Calu3 (cell line): ENCODE results near the gene CDRT4. TPM values are rescaled to one million over a fixed set of nuclear protein-coding genes. Genes with fewer than 3 reads are reported as not detected.

Source experiments
- BruUV-seq: library from RNA; stranded (reverse); fragments of 400-500 nt; replicated peaks from 2 replicates; lab custom pipeline; 2021; lab: Mats Ljungman, UMichigan
- CTCF ChIA-PET: fragments of 300-600 bp; sonication (Branson Sonifier 250); formaldehyde crosslinking; loops from one replicate; lab custom pipeline; 2022; ENCODE audit warnings: antibody characterized with exemption; lab: Charles Lee
- DNase-seq: peaks from one replicate; pipeline ENCODE4 v3.0.0; 2022
- H3K27ac Mint-ChIP-seq: one replicate; pipeline ENCODE4 v1.8.0; 2022; ENCODE audit warnings: mixed read lengths; ENCODE audit not compliant: unreplicated experiment
- H3K27me3 Mint-ChIP-seq: one replicate; pipeline ENCODE4 v1.8.0; 2022; ENCODE audit warnings: mixed read lengths; ENCODE audit not compliant: unreplicated experiment
- H3K36me3 Mint-ChIP-seq: one replicate; pipeline ENCODE4 v1.8.0; 2022; ENCODE audit warnings: mild to moderate bottlenecking, moderate library complexity, mixed read lengths; ENCODE audit not compliant: insufficient read depth, unreplicated experiment
- H3K4me1 Mint-ChIP-seq: one replicate; pipeline ENCODE4 v1.8.0; 2022; ENCODE audit warnings: mild to moderate bottlenecking, low read depth, mixed read lengths; ENCODE audit not compliant: unreplicated experiment
- H3K4me3 Mint-ChIP-seq: one replicate; pipeline ENCODE4 v1.8.0; 2022; ENCODE audit warnings: mild to moderate bottlenecking, low read depth, moderate library complexity, mixed read lengths; ENCODE audit not compliant: unreplicated experiment
- H3K9me3 Mint-ChIP-seq: one replicate; pipeline ENCODE4 v1.8.0; 2022; ENCODE audit warnings: low read depth, mixed read lengths; ENCODE audit not compliant: unreplicated experiment
- intact Hi-C: fragments of 100-400 bp; cut with micrococcal nuclease; formaldehyde crosslinking; loops from one replicate; pipeline ENCODE4 v1.10.0; 2022; ENCODE audit not compliant: unreplicated experiment
- total RNA-seq: library from RNA; stranded (reverse); gene quantifications from 2 replicates; pipeline ENCODE4 v1.2.3, GENCODE V29; 2022
- TF ChIP-seq, protein P1 (sequence below): fragments of 200-600 bp; IDR thresholded peaks from one replicate; pipeline ENCODE4 v1.8.0; 2022; ENCODE audit warnings: antibody characterized with exemption; ENCODE audit not compliant: unreplicated experiment

Gene CDRT4
- total RNA-seq, 1 experiment from 2014 or later, result 2.8 TPM

DNA sequence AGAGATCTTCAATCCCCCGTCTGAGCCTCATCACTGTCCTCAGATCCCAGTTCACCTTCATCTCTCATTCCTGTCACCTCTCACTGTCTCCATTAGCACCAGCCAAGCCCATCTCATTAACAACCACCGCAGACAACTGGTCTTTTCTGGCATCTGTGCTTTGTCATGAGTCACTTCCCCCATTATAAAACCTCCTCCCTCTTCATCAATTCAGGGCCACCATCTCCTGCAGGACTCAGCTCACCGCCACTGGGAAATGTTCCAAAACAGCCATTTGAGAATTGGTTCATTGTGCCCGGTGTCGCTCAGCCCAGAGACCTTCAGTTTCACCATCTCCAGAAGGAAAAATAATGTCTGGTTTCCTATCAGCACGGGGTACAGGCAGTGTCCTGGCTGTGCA is 69.1 kb downstream of the CDRT4 start:
- no peak overlapping the region for H3K27ac Mint-ChIP-seq
- TF ChIP-seq, protein P1, sequence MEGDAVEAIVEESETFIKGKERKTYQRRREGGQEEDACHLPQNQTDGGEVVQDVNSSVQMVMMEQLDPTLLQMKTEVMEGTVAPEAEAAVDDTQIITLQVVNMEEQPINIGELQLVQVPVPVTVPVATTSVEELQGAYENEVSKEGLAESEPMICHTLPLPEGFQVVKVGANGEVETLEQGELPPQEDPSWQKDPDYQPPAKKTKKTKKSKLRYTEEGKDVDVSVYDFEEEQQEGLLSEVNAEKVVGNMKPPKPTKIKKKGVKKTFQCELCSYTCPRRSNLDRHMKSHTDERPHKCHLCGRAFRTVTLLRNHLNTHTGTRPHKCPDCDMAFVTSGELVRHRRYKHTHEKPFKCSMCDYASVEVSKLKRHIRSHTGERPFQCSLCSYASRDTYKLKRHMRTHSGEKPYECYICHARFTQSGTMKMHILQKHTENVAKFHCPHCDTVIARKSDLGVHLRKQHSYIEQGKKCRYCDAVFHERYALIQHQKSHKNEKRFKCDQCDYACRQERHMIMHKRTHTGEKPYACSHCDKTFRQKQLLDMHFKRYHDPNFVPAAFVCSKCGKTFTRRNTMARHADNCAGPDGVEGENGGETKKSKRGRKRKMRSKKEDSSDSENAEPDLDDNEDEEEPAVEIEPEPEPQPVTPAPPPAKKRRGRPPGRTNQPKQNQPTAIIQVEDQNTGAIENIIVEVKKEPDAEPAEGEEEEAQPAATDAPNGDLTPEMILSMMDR, result no peak
- peaks cover 2% of the 10 kb centered on the region for H3K9me3 Mint-ChIP-seq
- CTCF ChIA-PET, result no interaction called here
- H3K27me3 Mint-ChIP-seq, result peaks cover 20% of the 10 kb centered on the region
- intact Hi-C loops, result no loop called here
- BruUV-seq, result no TSS peak
- peaks cover 11% of the 10 kb centered on the region for H3K4me1 Mint-ChIP-seq
- H3K36me3 Mint-ChIP-seq, result no peaks in the 10 kb centered on the region
- H3K4me3 Mint-ChIP-seq, result no peak overlapping the region
- DNase-seq, result no peak

GRCh38 chr17:15397620-15398019 is 69.8 kb downstream of the CDRT4 start:
- Mint-ChIP-seq H3K27me3 (peaks cover 20% of the 10 kb centered on the region), H3K27ac (no peak overlapping the region), H3K9me3 (peaks cover 2% of the 10 kb centered on the region), H3K36me3 (no peaks in the 10 kb centered on the region), H3K4me1 (peaks cover 11% of the 10 kb centered on the region), H3K4me3 (no peak overlapping the region)
- CTCF ChIA-PET, result no interaction called here
- TF ChIP-seq, protein P1, result no peak
- intact Hi-C loops, result no loop called here
- no peak for DNase-seq
- no TSS peak for BruUV-seq

DNA sequence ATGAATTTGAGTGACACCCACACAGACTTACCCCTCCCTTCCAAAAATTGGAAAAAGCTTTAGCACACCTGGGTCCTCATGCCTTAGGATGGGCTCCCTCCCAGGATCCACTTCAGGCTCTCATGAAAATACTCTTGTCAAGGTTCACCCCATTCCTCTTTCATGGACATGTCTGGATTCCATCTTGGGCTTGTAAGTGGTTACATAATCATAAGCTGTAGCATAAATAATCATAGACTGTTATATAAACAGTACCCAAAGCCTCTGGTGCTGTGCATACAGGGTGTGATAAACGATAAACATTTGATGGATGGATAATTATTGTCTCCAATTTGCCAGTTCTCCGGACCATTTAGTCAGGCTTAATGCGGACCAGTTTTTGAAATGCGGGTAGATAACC is 72.3 kb downstream of the CDRT4 start:
- peaks cover 20% of the 10 kb centered on the region for H3K27me3 Mint-ChIP-seq
- TF ChIP-seq, protein P1, result no peak
- H3K36me3 Mint-ChIP-seq, result no peaks in the 10 kb centered on the region
- H3K4me1 Mint-ChIP-seq, result peaks cover 11% of the 10 kb centered on the region
- no peak for DNase-seq
- CTCF ChIA-PET, result no interaction called here
- intact Hi-C loops, result no loop called here
- no peak overlapping the region for H3K27ac Mint-ChIP-seq
- BruUV-seq, result no TSS peak
- no peaks in the 10 kb centered on the region for H3K9me3 Mint-ChIP-seq
- no peak overlapping the region for H3K4me3 Mint-ChIP-seq

DNA sequence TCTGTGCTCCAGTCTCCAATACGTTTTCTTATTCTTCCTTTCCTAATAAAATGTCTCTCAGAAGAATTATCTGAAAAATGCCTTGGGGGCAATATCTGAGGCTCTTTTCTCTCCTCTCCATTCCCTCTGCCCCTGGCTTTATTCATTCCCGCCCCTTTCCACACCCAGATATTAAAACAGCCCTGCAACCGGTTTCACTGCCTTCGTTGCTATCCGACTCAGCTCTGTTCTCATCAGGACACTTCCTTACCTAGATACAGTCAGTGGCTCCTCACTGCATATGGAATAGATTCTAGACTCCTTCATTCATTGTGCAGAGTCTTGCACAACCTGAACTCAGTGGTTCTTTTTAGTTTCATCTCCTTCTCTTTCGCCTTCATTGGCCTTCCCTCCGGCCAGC is 74.0 kb downstream of the CDRT4 start:
- TF ChIP-seq, protein P1, result no peak
- H3K36me3 Mint-ChIP-seq, result no peaks in the 10 kb centered on the region
- H3K4me1 Mint-ChIP-seq, result peaks cover under 1% of the 10 kb centered on the region
- H3K27me3 Mint-ChIP-seq, result peaks cover 15% of the 10 kb centered on the region
- no TSS peak for BruUV-seq
- H3K27ac Mint-ChIP-seq, result no peak overlapping the region
- no peak for DNase-seq
- H3K4me3 Mint-ChIP-seq, result no peak overlapping the region
- no peaks in the 10 kb centered on the region for H3K9me3 Mint-ChIP-seq
- intact Hi-C loops, result no loop called here
- CTCF ChIA-PET, result no interaction called here
